Stimulated activated CD8-positive, alpha-beta memory T cell treated with anti-CD3 and anti-CD28 coated beads, Interleukin-4, amount 100 ng/mL, for 24 hours (primary cell): ENCODE results near the gene IP6K1.

Source experiments
- DNase-seq: peaks from one replicate; pipeline ENCODE4 v3.0.0-alpha.2; 2020; ENCODE audit warnings: low read depth

Gene IP6K1

DNA sequence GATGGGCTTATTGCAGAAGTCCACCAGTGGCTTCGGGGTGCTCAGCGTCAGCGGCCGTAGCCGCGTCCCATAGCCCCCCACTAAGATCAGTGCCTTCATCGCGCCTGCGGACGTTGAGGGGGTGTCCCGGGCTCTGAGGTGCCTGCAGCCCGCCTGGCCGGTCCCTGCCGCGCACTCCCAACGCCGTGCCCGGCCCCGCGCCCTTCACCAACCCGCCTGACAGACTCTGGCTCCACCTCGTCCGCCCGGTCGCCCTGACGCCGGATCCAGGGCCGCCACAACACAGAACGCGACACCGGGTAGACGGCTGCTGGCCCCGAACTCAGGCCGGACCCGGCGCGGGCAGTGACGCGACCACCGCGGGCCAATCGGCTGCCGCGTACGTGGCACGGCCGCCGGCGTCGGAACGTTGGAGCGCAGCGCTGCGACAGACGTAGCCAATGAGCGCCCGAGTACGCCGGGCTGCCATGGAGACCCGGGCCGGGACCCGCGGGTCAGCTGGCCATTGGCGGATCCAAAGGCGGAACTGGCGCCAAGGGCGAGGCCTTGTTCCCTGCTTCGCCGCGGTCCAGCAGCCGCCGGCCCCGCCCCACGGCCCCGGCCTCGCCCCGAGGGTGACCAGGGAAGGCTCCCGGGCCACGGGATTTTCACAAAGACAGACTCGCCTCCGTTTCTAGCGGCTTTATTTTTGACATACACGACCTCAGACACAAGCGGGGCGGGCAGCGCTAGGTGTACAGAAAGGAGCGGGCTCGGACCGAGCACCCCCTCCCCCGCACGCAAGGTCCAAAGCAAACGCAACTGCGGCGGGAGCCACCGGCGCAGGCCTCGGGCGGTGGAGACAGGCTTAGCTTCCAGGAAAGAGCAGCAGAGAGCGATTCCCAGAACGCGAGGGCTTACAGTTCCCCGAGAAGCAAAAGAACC, 62.5 kb downstream of the IP6K1 start, which contains the start of gene GMPPB:
Gene GMPPB (minus strand): TSS at position 324 of the 924 bp plus-strand sequence. CDS start 225 bp downstream, at position 99.
- peak; percentile 93 for DNase-seq

DNA sequence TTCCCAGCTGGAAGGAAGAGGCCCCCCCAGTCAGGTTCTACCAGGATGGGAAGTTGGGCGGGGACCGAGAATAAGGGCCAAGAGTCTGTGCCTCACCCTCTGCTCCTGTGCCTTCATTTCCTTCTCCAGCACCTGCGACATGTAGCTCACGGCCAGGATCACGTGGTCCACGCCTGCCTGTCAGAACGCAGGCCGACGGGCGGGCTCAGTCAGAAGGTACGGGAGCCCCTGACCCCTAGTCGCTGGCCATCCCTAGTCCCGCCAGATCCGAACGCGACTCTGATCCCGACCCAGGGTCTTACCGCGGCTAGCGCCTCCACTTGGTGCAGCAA, 63.1 kb downstream of the IP6K1 start:
- DNase-seq, result peak; percentile 33

DNA sequence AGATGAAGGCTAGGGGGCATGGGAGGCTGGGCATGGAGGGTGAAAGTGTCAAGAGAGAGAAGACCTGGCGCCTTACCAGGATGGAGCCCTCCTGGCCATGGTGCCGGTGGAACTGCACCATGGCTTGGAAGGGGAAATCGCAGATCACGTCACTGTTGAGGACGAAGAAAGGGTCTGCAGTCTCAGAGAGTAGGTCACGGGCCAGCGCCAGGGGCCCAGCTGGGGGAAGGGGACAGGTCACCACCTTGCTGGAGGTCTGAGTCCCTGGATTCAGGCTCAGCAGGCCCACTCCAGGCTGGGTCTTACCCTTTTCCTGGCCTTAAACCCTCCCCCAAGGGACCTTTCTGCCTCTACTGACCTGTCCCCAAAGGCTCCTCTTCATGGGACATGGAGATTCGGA, 63.4 kb downstream of the IP6K1 start:
- DNase-seq, result no peak

DNA sequence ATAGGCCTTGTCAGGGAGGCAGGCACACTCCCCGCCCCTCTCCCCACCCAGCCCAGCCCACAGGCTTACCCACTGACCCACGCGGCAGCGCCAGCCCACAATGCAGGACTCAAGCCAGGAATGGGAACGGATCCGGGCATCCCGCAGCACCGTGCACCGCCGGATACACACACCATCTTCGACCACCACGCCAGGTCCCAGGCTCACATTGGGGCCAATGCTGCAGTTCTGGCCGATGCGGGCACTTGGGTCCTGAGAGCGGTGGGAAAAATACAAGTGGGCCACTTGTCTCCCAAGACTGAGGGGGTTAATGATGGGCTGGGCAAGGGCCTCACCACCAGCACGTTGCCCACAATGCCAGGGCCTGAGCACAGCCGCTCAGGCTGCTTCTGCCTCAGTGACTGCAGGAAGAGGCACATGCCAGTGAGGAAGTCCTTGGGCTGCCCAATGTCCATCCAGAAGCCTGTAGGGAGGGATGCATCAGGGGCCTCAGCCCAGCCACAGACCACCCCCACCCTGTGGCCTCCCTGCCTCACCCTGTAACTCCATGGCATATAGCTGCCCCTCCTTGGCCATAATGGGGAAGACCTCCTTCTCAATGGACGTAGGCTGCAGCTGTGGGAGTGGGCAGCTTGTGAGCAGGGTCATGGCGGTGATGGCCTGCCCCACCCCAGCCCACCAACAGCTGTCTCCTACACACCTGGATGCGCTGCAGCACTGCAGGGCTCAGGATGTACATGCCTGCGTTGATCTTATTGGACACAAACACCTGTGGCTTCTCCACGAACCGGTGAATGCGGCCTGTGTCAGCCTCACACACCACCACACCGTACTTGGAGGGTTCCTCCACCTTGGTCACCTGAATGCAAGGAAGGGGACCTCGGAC, 64.2 kb downstream of the IP6K1 start:
- no peak for DNase-seq

DNA sequence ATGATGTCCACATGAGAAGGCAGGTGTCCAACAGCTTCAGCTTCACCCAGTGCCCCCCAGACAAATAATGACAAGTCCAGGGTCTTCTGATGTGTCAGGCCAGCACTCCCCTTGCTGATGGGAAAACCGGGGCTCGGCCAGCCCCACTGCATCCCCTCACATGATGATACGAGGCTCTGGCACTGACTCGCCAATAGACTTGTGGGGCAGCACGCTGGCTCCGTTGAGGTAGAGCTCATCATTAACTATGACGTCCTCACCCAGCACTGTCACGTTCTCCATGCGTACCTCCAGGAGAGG, 64.8 kb downstream of the IP6K1 start:
- no peak for DNase-seq

- no peak for DNase-seq
Observed at GRCh38 chr3:49720855-49721595, 65.3 kb downstream of the IP6K1 start.

- peak; percentile 90 for DNase-seq
Observed at GRCh38 chr3:49719214-49719884, 67.0 kb downstream of the IP6K1 start, which contains the start of gene AMIGO3. Gene AMIGO3 (minus strand): TSS chr3:49719684. CDS start chr3:49719465, 219 bp downstream.

GRCh38 chr3:49718858-49719213, 67.5 kb downstream of the IP6K1 start:
- DNase-seq, result peak; percentile 19

GRCh38 chr3:49717959-49718857, 68.1 kb downstream of the IP6K1 start:
- DNase-seq, result no peak

DNA sequence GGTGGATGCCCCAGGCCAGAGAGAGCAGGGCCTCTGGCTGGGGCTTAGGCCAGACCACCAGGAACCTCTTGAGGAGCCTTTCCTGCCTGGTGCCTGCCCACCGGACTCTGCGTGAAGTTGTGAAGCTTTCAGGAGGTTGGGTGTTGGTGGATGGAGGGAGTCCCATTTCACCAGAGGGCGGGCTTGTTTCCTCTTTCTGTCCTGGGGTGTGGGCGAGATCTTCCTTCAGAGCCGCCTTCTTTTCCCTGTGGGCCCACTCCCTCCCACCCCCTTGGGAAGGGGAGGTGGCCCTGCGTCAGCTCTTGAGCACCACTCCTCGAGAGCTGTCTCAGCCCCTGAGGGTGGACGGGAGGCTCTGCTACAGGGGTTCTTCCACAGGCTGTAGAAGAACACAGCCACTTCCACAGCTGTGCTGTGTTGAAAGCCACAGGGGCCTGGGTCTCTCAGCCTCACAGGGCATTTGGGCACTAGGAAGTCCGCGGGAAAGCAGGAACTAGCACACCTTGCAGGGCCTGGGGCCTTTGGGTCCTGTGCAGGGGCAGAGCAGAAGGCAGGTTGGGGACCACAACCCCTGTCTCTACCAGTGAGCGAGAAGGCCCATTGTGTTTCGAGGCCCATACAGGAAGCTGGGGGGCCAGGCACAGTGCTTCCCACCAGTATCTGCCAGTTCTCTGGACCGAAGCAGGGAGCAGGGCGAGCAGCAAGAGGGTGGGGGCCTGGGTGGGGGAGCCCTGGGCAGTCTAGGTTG, 69.0 kb downstream of the IP6K1 start:
- DNase-seq, result no peak

DNA sequence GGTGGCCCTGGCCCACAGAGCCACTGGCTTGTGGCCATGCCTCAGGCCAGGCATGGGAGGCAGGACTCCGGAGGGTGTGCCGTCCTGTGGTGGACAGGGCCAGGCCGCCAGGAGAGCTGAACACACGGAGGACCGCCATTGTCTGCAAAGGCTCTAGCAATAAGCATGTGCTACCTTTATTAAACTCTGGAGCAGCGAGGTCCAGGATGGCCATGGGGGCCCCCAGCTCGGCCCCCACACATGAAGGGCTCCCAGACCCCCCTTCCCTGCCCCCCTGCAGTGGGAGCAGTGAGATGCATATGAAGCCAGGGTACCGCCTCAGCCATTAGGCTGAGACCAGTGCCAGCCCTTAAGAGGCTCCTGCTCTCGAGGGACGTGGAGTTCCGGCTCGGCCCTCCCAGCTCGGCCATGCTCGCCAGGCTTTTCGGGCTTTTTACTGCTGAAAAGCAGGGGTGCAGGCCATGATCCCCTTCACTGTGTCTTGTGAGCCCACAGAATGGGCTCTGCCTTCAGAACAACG, 69.6 kb downstream of the IP6K1 start:
- DNase-seq, result no peak

DNA sequence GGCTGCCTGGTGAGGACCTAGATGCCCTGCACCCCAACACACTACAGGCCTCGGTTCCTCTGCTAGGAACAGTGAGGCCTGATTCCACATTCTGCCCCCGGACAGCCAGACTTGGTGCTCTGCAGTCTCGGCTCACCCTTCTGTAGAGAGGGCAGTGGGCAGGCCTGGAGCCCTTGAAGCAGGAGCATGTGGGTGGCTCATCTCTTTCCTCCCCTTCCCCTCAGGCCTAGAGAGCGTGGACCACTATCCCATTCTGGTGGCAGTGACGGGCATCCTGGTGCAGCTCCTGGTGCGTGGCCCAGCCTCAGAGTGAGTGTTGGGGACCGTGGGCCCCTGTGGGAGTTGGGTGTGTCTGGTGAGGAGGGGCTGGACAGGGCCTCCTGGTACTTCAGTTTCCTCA, 70.2 kb downstream of the IP6K1 start:
- no peak for DNase-seq

DNA sequence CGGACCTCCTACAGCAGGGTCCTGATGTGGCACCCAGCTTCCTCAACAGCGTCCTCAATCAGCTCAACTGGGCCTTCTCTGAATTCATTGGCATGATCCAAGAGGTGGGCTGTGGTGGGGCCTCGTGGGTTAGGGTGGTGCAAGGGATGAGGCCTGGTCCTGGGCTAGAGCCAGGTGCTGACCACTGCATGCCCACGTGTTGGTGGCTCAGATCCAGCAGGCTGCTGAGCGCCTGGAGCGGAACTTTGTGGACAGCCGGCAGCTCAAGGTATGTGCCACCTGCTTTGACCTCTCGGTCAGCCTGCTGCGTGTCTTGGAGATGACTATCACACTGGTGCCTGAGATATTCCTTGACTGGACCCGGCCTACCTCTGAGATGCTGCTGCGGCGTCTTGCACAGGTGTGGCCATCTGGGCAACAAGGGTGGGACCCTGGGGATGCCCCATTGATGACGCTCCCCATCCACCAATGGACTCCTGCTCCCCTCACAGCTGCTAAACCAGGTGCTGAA, 70.7 kb downstream of the IP6K1 start:
- DNase-seq, result no peak

DNA sequence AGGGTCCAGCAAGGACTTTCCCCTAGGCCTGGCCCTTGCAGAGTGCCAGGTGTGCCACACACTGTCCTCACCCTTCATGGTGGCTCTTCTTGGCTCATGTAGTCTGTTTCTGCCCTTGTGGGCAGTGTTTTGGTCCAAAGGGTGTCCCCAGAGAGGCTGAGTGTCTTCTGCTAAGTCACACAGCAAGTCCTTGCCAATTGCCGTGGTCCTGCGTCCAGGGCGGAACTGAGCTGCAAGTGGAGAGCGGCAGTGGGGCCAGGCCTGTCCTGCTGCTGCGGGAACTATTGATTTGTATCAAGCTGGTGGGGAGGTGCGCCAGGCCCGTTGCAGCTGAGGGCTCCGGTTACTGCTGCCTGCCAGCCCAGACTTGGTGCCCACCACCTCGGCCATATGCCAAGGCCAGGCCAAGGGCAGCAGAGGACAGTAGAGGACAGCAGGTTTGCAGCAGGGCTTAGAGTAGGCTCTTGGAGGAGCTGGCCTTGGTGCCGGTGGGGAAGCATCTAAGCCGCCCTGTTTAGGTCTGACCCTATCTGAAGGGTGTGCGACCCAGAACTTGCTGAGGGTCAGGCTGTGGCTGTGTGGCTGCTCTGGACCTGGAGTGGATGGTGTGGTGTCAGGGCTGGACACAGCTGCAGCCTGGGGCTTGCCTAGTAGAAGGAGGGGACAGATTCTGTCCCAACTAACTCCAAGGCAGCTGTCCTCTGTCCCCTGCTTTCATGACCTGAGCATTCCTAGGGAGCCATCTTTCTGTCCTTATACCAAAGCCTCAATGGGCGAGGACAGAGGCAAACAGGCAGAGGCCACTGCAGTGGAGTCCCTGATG, 71.4 kb downstream of the IP6K1 start:
- no peak for DNase-seq

DNA sequence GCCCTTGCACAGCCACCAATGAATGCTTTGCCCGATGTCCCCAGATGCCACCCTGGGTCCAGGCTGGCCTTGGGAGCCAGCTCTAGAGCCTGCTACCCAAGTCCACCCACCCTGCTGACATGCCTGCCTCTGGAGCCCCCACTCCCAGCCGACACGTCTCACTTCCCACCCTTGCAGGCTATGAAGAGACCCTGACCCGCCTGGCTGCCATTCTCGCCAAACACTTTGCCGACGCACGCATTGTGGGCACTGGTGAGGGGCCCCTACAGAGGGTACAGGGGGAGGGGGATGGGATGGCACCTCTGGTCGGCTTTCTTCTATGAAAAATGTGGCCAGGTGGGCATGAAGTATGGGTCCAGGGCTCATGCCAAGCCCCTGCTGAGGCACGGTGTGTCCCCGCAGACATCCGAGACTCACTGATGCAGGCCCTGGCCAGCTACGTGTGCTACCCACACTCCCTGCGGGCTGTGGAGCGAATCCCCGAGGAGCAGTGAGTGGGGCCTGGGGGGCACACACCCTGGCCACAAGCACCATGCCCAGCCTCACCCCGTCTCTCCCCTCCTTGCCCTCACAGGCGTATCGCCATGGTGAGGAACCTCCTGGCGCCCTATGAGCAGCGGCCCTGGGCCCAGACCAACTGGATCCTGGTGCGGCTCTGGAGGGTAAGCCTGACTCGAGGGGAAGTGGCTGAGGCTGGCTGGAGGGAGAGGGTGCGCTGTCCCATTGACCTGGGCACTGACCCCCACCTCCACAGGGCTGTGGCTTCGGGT, 72.8 kb downstream of the IP6K1 start:
- DNase-seq, result no peak

GRCh38 chr3:49712631-49713317, 73.6 kb downstream of the IP6K1 start:
- no peak for DNase-seq

DNA sequence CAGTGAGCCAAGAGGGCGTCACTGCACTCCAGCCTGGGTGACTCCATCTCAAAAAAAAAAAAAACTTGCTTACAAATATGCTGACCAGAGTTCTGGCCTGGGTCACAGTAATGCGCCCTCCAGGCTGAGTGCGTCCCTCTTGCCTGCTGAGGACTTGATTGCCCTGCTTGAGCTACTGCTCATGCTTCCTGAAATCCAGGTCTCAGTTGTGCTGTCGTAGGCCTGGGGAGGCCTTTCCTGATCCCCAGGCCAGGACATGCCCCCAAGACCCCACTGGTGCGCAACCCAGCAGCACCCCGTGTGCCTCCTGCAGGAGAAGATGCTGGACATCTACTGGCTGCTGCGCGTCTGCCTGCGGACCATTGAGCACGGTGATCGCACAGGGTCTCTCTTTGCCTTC, 74.2 kb downstream of the IP6K1 start:
- DNase-seq, result no peak
